NCI-H1092 (cell line): ENCODE data around the gene SCUBE2.
"Not testable (repeated sequence)": the region's sequence is repeated elsewhere in the genome, so short reads cannot be mapped to it uniquely, and the experiment has no call there.

ENCODE experiments used
- DNase-seq: peaks from one replicate; lab custom pipeline; 2025; lab: John Stamatoyannopoulos, UW

Gene SCUBE2

DNA sequence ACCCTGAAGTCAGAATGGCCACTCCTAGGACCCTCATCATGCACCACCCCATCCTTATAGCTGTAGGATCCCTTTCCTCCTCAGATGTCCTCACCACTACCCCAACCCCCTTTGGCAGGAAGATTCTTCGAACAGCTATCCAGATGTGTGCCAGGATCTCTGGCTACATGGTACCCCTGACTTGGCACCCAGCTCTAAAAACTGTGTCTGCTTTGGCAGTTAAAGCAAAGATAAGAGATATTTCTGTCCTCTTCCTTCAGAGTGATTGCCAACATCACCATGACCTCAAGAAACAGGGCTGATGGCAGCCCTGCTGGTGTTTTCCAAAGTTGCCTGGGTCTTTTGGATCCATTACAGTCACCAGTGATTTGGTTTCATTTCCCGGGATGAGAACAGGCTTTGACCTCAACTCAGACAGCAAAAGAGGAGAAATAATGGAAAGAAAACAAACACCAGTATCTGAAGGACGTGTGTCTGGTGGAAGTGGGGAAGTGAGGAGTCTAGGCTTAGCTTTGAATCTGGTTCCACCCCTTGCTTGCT is 83.3 kb downstream of the SCUBE2 start:
- DNase-seq: no peak

DNA sequence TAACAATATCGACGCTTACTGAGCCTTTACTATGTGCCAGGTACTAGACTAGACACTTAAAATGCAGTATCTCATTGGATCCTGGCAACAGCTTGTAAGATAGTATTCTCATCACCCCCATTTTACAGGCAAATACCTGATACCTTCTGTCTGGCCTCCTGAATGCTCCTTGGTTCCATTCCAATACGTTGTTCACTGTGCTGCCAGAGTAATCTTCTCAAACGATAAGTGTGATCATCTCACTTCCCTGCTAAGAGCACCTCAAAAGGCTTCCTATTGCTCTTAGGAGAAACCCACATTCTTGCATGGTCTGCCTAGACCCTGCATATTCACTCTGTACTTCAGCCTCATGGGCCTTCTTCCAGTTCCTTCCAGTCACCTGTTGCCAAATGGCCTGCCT is 86.3 kb downstream of the SCUBE2 start:
- no peak for DNase-seq

DNA sequence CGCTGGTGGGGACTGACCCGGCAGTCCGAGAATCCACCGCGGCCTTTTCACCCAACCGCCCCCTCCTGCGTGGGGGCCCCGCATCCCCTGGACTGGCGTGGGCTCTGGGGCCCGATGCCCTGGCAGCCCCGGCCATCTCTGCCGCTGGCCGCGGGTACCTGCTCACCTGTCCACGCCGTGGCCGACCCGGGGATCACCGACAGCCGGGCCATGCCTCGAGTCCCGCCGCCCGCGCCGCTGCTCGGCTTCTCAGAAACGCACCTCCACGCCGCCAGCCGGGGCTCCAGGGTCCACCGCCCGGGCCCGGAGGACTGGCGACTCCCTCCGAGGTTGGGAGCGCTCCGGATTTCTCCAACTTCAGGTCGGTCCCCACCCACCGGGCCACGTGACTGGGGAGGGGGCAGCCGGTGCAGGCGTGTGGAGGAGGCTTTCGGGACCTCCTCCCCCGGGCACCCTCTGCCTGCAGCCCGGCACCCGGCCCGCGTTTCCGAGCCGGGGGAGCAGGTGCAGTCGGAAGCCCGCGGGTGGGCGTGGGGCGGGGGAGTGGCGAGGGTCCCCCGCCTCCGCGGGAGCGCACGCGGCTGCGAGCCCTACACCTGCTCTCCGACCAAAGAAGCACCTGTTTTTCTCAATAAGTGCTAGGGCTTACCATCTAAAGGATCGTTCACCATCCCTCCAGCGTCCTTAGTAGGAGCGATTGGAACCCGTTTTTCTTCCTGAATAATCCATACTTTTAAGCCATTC is 87.0 kb downstream of the SCUBE2 start:
- DNase-seq: peak; percentile 23

DNA sequence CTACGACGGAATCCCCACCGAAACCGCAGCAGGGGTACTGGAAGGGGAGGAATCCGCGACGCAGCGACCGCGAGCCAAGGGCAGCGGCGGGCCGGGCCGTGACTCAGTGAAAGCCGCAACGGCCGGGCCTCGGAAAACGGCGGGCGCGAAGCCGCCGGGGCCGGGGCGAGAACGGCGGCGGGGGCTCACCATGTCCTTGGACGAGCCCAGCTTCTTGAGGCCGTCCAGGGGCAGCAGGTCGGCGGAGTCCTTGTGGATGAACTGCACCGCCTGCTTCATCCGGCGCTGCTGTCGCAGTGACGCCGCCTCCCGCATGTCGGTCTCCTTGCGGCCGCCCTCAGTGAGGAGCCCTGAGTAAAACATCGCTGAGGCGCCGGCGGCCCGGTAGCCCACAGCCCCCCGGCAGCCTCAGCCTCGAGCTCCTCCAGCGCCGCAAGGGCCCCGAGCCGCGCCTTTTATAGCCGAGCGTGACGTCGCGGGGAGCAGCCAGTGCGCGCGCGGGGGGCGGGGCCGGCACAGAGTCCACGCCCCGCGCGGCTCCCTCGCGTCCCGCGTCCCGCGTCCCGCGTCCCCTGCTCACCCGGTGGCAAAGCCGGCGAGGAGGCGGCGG is 87.7 kb downstream of the SCUBE2 start, which contains the start of gene NRIP3:
Gene NRIP3, minus strand, starts transcription at position 429 of the 610 bp plus-strand sequence. Its CDS starts 66 bp downstream, at position 363.
- peak; percentile 80 for DNase-seq

GRCh38 chr11:9002920-9003572 is 88.4 kb downstream of the SCUBE2 start:
- DNase-seq: no peak

- DNase-seq: no peak
Observed at GRCh38 chr11:9001736-9002135, 89.7 kb downstream of the SCUBE2 start.

GRCh38 chr11:8998017-8998416 is 93.4 kb downstream of the SCUBE2 start:
- no peak for DNase-seq

- no peak for DNase-seq
Observed at GRCh38 chr11:8997451-8997850, 93.9 kb downstream of the SCUBE2 start.

GRCh38 chr11:8989453-8989852 is 101.9 kb downstream of the SCUBE2 start:
- no peak for DNase-seq

DNA sequence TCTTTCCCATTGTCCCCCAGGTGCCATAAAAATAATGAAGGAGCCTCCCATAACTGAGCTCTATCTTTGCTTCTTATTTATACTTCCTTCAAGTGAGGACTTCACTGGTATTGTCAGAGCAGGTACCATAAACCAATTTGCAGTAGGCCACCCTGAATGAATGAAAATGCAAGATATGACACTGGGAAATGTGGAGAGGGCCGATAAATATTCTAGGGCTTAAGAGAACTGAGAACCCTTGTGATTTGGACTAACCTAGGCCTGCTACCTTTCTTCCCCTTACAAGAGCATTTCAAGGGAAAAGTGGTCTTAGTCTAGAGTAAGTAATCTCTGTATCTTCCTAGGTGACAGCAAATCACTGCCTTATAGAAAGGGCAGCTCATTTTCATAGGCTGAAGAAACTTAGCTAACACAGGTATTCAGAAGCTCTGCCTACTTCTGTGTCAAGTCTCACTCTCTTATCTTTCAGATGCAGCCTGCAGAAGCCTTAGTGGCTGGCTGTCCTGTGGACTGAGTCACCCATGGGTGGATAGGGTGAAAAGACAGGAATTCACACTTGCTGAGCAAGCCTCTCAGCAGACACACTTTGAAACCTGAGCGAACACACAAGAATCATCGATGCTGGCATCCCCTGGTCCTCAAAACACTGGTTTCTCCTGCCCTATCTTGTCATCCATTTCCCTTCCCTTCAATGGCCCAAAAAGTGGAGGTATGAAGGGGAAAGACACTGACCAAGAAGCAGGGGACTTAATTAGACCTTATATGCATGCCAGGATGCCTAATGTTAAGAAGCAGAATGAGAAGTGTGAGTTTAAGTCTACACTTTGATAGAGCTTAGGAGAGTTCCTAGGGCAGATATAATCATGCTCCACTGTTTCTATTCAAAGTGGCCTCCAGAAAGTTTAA is 102.8 kb downstream of the SCUBE2 start:
- DNase-seq: no peak

DNA sequence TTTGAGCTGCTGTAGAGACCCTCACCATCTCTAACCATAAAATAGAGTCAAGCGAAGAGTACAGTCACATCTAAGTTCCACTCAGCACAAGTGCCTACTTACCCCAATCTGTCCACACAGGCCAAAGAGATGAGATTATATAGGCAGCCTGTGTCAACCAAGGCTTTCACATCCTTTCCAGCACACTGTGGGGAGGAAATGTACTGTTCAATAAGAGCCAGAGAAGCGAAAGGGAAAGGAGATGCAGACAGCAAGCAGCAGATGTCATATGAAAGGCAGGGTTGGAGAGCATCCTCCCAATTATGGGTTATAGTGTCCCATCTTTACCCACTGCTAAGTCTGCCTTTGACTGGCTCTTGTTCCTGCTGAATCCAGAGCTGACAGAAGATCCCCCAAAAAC is 104.0 kb downstream of the SCUBE2 start:
- no peak for DNase-seq

GRCh38 chr11:8986772-8987171 is 104.6 kb downstream of the SCUBE2 start:
- not testable (repeated sequence) for DNase-seq

DNA sequence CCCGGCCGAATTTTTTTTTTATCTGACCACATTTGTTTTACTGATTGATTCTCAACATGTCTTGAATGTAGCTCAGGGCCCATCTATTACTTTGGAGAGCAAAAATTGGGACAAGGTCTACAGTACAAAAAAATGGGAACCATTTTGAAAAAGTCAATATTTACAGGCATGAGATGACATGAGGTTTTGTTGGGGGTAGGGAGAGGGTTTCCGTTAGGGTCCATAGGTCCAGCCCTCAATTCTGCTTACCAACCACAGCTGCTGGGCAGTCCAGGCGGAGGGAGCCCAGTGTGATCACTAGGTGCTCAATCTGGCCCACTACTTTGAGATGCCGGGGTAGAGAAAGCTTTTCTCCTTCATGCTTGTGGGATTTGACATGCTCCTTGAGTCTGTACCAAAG is 105.9 kb downstream of the SCUBE2 start:
- no peak for DNase-seq

- DNase-seq: no peak
Observed at GRCh38 chr11:8983552-8983951, 107.8 kb downstream of the SCUBE2 start.

- no peak for DNase-seq
Observed at GRCh38 chr11:8980485-8980884, 110.9 kb downstream of the SCUBE2 start.

DNA sequence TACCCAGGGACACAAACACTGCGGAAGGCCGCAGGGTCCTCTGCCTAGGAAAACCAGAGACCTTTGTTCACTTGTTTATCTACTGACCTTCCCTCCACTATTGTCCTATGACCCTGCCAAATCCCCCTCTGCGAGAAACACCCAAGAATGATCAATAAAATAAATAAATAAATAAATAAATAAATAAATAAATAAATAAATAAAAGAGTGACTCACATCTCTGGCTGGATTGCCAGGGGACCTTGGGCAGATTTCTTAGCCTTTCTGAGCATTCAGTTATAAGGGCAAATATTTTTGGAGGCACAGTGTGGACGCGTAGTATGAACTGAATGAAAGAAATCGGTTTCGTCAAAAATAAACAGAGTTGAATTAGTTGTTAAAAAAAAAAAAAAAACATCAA is 112.0 kb downstream of the SCUBE2 start:
- not testable (repeated sequence) for DNase-seq

GRCh38 chr11:8973121-8973520 is 118.3 kb downstream of the SCUBE2 start:
- DNase-seq: no peak

- no peak for DNase-seq
Observed at GRCh38 chr11:8971924-8972316, 119.5 kb downstream of the SCUBE2 start.

DNA sequence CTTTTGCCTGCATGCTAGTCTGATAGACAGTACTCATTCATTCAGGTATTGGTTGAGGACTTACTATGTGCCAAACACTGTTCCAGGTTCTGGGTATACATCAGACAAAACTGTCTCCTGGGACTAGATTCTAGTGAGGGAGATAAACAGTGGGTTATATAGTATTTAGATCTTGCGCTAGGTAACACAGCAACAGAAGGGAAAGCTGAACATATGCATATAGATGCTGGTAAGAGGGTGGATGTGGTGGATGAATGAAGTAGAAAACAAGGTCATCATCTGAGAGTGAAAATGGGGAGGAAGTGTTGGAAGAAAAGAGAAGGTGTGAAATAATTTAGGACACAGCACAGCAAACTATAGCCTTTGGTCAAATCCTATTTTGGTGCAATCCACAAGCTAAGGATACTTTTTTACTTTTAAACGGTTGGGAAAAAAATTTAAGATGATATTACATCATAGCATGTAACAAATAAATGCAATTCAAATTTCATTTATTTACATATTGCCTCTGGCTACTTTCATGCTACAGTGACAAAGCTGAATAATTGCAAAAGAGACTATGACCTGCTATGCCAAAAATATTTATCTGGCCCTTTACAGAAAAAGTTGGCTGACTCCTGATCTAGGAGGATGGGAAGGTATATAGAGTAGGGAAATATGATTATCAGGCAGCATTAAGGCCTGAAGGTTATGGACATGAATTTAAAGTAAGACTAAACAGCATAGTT is 120.0 kb downstream of the SCUBE2 start:
- DNase-seq: no peak
